GM18861 (cell line): ENCODE results near the gene DISC1.
"Not testable (repeated sequence)": the region's sequence is repeated elsewhere in the genome, so short reads cannot be mapped to it uniquely, and the experiment has no call there.

Source experiments
- ATAC-seq: cut with Tn5 transposase; IDR thresholded peaks from one replicate; pipeline ENCODE4 v1.9.1; 2021; ENCODE audit not compliant: unreplicated experiment

Gene DISC1

GRCh38 chr1:231666937-231667608 lies 40.5 kb downstream of the DISC1 start:
- no peak for ATAC-seq

- ATAC-seq = no peak
These were observed 41.4 kb downstream of the DISC1 start for GRCh38 chr1:231667896-231668506.

GRCh38 chr1:231668826-231669225 lies 42.2 kb downstream of the DISC1 start:
- no peak for ATAC-seq

GRCh38 chr1:231669864-231670621 lies 43.5 kb downstream of the DISC1 start:
- not testable (repeated sequence) for ATAC-seq

GRCh38 chr1:231670755-231671154 lies 44.2 kb downstream of the DISC1 start:
- ATAC-seq = no peak

- no peak for ATAC-seq
These were observed 48.0 kb downstream of the DISC1 start for GRCh38 chr1:231674575-231674974.

GRCh38 chr1:231676487-231676886 lies 49.9 kb downstream of the DISC1 start:
- no peak for ATAC-seq

- ATAC-seq = no peak
These were observed 50.9 kb downstream of the DISC1 start for GRCh38 chr1:231677442-231677841.

- no peak for ATAC-seq
These were observed 51.4 kb downstream of the DISC1 start for GRCh38 chr1:231678011-231678432.

- ATAC-seq = no peak
These were observed 52.5 kb downstream of the DISC1 start for GRCh38 chr1:231679109-231679508.

- no peak for ATAC-seq
These were observed 54.4 kb downstream of the DISC1 start for GRCh38 chr1:231681006-231681405.

GRCh38 chr1:231682779-231683178 lies 56.2 kb downstream of the DISC1 start:
- ATAC-seq = no peak

- no peak for ATAC-seq
These were observed 57.0 kb downstream of the DISC1 start for GRCh38 chr1:231683439-231684165.

GRCh38 chr1:231684356-231685244 lies 58.0 kb downstream of the DISC1 start:
- no peak for ATAC-seq

- ATAC-seq = no peak
These were observed 59.8 kb downstream of the DISC1 start for GRCh38 chr1:231686384-231686783.

GRCh38 chr1:231688989-231689388 lies 62.4 kb downstream of the DISC1 start:
- ATAC-seq = no peak

- no peak for ATAC-seq
These were observed 63.5 kb downstream of the DISC1 start for GRCh38 chr1:231690059-231690458.

GRCh38 chr1:231691618-231692259 lies 65.1 kb downstream of the DISC1 start:
- ATAC-seq = no peak

- ATAC-seq = no peak
These were observed 66.9 kb downstream of the DISC1 start for GRCh38 chr1:231693361-231694074.
